HCT116 (cell line): ENCODE results near the gene MMP24. TPM values are rescaled to one million over a fixed set of nuclear protein-coding genes. Genes with fewer than 3 reads are reported as not detected.
"Not testable (repeated sequence)": the region's sequence is repeated elsewhere in the genome, so short reads cannot be mapped to it uniquely, and the experiment has no call there.

Experiments used
- ATAC-seq: fragments of 200-7000 bp; cut with Tn5 transposase; 2 replicates; pipeline ENCODE4 v1.9.1; 2020; ENCODE audit warnings: mild to moderate bottlenecking, moderate library complexity
- BruUV-seq: library from RNA; stranded (reverse); fragments of 400-500 nt; replicated peaks from 2 replicates; lab custom pipeline; 2021; lab: Mats Ljungman, UMichigan
- CTCF ChIA-PET: fragments of 300-600 bp; sonication (Branson Sonifier 250); formaldehyde crosslinking; loops from one replicate; lab custom pipeline; 2021; ENCODE audit warnings: antibody characterized with exemption; lab: Charles Lee
- POLR2A ChIA-PET: fragments of 300-600, 350-600 bp; sonication (Branson Sonifier 250); formaldehyde crosslinking; loops from one replicate; lab custom pipeline; 2021; ENCODE audit warnings: antibody characterized with exemption; lab: Charles Lee
- RAD21 ChIA-PET, 2 experiments: fragments of 300-600 bp; sonication (Branson Sonifier 250); formaldehyde crosslinking; loops; one replicate each; lab custom pipeline; 2023; ENCODE audit warnings: low total read pairs in 2 of 2; ENCODE audit not compliant: uncharacterized antibody in 2 of 2, unreplicated experiment in 2 of 2, low non-redundant PET in 1 of 2; lab: Charles Lee
- DNase-seq: peaks from one replicate; pipeline ENCODE4 v3.0.0-alpha.2; 2010; ENCODE audit warnings: low read depth, low spot score
- H2AFZ ChIP-seq: fragments of 200-600 bp; shearing (Covaris generic), sonication (generic); 2 replicates; pipeline ENCODE4 v1.6.1; 2017; ENCODE audit warnings: low read depth, mixed run types, mixed read lengths, antibody characterized with exemption, low read length; ENCODE audit not compliant: poor library complexity, severe bottlenecking
- H3K27ac ChIP-seq: 2 replicates; pipeline ENCODE4 v1.5.1; 2012; ENCODE audit warnings: low read depth, low read length
- H3K27me3 ChIP-seq: fragments of 200-600 bp; sonication (generic); 2 replicates; pipeline ENCODE4 v1.6.1; 2016; ENCODE audit warnings: mixed run types, low read length, mixed read lengths; ENCODE audit not compliant: insufficient read depth
- H3K36me3 ChIP-seq, 2 experiments: fragments of 200-500 bp in 1 of 2; fragments of 200-600 bp in 1 of 2; sonication (Bioruptor generic) in 1 of 2; sonication (generic) in 1 of 2; 2 replicates each; pipeline versions ENCODE4 v1.5.1 to v1.6.1; 2014 to 2016; ENCODE audit warnings: low read length in 2 of 2, inconsistent platforms in 1 of 2, mixed read lengths in 1 of 2, mixed run types in 1 of 2; ENCODE audit not compliant: insufficient read depth in 2 of 2, control insufficient read depth in 1 of 2
- H3K4me1 ChIP-seq, 2 experiments: fragments of 200-600 bp in 1 of 2; sonication (generic) in 1 of 2; 2 replicates each; pipeline versions ENCODE4 v1.5.1 to v1.6.1; 2012 to 2017; ENCODE audit warnings: low read length in 2 of 2, inconsistent platforms in 1 of 2, mild to moderate bottlenecking in 1 of 2, mixed read lengths in 1 of 2, mixed run types in 1 of 2, moderate library complexity in 1 of 2; ENCODE audit not compliant: insufficient read depth in 2 of 2, control insufficient read depth in 1 of 2
- H3K4me2 ChIP-seq: fragments of 200-600 bp; sonication (generic); 2 replicates; pipeline ENCODE4 v1.6.1; 2017; ENCODE audit warnings: mixed run types, low read length, mixed read lengths
- H3K4me3 ChIP-seq, 2 experiments: fragments of 200-600 bp in 1 of 2; sonication (generic) in 1 of 2; replicated peaks in 1 of 2; 2 replicates each; pipeline ENCODE4 v1.5.1; 2011 to 2016; ENCODE audit warnings: low read length in 2 of 2, control low read depth in 1 of 2, low read depth in 1 of 2, mild to moderate bottlenecking in 1 of 2, mixed read lengths in 1 of 2, mixed run types in 1 of 2
- H3K79me2 ChIP-seq: fragments of 200-600 bp; sonication (generic); 2 replicates; pipeline ENCODE4 v1.6.1; 2017; ENCODE audit warnings: mild to moderate bottlenecking, mixed run types, low read length, moderate library complexity, mixed read lengths; ENCODE audit not compliant: insufficient read depth
- H3K9ac ChIP-seq: fragments of 200-600 bp; sonication (generic); 2 replicates; pipeline ENCODE4 v1.6.1; 2016; ENCODE audit warnings: low read length, mixed read lengths
- H3K9me2 ChIP-seq: fragments of 200-600 bp; sonication (generic), shearing (Covaris generic); 2 replicates; pipeline ENCODE4 v1.6.1; 2017; ENCODE audit warnings: mixed run types, mild to moderate bottlenecking, moderate library complexity; ENCODE audit not compliant: insufficient read depth
- H3K9me3 ChIP-seq, 2 experiments: fragments of 200-500 bp in 1 of 2; fragments of 200-600 bp in 1 of 2; sonication (Bioruptor generic) in 1 of 2; sonication (generic) in 1 of 2; 2 replicates each; pipeline ENCODE4 v1.6.1; 2014 to 2017; ENCODE audit warnings: low read length in 2 of 2, mixed read lengths in 2 of 2, inconsistent platforms in 1 of 2, low read depth in 1 of 2, mild to moderate bottlenecking in 1 of 2, mixed run types in 1 of 2, moderate library complexity in 1 of 2; ENCODE audit not compliant: control insufficient read depth in 1 of 2, insufficient read depth in 1 of 2
- H4K20me1 ChIP-seq: fragments of 200-600 bp; sonication (generic), shearing (Covaris generic); 2 replicates; pipeline ENCODE4 v1.6.1; 2017; ENCODE audit warnings: mixed run types, mild to moderate bottlenecking, moderate library complexity; ENCODE audit not compliant: insufficient read depth
- CBX3 ChIP-seq: IDR thresholded peaks from 2 replicates; pipeline ENCODE4 v1.6.1; 2012; ENCODE audit warnings: low read depth
- intact Hi-C: fragments of 100-400 bp; cut with micrococcal nuclease; formaldehyde crosslinking; loops from 2 replicates; pipeline ENCODE4 v1.10.0; 2022
- total RNA-seq: library from RNA; stranded (reverse); gene quantifications from one replicate; pipeline ENCODE4 v1.2.1, GENCODE V29; 2021; ENCODE audit not compliant: unreplicated experiment
- TF ChIP-seq, protein P1 (sequence below): IDR thresholded peaks from 2 replicates; pipeline ENCODE4 v1.6.1; 2012

The MMP24 gene
- total RNA-seq, 1 experiment from 2014 or later: not detected

- H3K79me2 ChIP-seq, BruUV-seq, H3K9ac ChIP-seq, H3K36me3 ChIP-seq, intact Hi-C loops, H2AFZ ChIP-seq, ATAC-seq, H3K27ac ChIP-seq, POLR2A ChIA-PET, RAD21 ChIA-PET, CTCF ChIA-PET, H3K4me3 ChIP-seq, H3K9me2 ChIP-seq, H3K4me2 ChIP-seq, H3K4me1 ChIP-seq, DNase-seq, H4K20me1 ChIP-seq, H3K27me3 ChIP-seq: not testable (repeated sequence)
- peaks cover 9 to 13% of the 10 kb centered on the region in 2 experiments; a peak in 3 of 4 replicates for H3K9me3 ChIP-seq
Measured at GRCh38 chr20:35193031-35193791, 33.3 kb upstream of the MMP24 start.

GRCh38 chr20:35196313-35196712 lies 30.2 kb upstream of the MMP24 start:
- BruUV-seq: no TSS peak
- ChIA-PET RAD21 (no interaction called here), CTCF (no interaction called here), POLR2A (no interaction called here)
- Histone ChIP-seq H3K9me2 (no peaks in the 10 kb centered on the region), H3K27me3 (no peaks in the 10 kb centered on the region), H3K4me1 (no peaks in the 10 kb centered on the region), H3K4me2 (no peak overlapping the region), H3K27ac (no peak overlapping the region), H3K4me3 (no peak overlapping the region), H3K79me2 (no peaks in the 10 kb centered on the region), H2AFZ (no peak overlapping the region), H4K20me1 (no peaks in the 10 kb centered on the region), H3K9me3 (peaks cover 12 to 20% of the 10 kb centered on the region in 2 experiments; a peak in 3 of 4 replicates), H3K9ac (no peak overlapping the region), H3K36me3 (0 out of 4 replicates have a peak, but pooled peaks cover 0 to 4% of the 10 kb centered on the region in 2 experiments)
- TF ChIP-seq, protein P1, sequence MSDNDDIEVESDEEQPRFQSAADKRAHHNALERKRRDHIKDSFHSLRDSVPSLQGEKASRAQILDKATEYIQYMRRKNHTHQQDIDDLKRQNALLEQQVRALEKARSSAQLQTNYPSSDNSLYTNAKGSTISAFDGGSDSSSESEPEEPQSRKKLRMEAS: no peak
- peak; percentile 65; the same call in 1 of the 2 replicates for TF ChIP-seq CBX3
- intact Hi-C loops: no loop called here
- DNase-seq: no peak
- no peak for ATAC-seq
